Measurements from ENCODE around the gene RFC1. TPM values are rescaled to one million over a fixed set of nuclear protein-coding genes. Genes with fewer than 3 reads are reported as not detected.
"Not testable (repeated sequence)": the region's sequence is repeated elsewhere in the genome, so short reads cannot be mapped to it uniquely, and the experiment has no call there.

The RFC1 gene
- 91.8 and 119 TPM in 2 replicates for total RNA-seq (2014; rRNA removed; shearing (Covaris generic))

GRCh38 chr4:39365830-39366771 lies at the start of gene RFC1:
RFC1 (minus strand) TSS chr4:39366362; CDS start chr4:39366241, 121 bp downstream.
- in situ Hi-C loops (cut with HindIII; ENCODE audit: low sequenced_read_pairs) = no loop called here
- peak; percentile 77 for DNase-seq (ENCODE audit: low spot score)

- in situ Hi-C loops (cut with HindIII; ENCODE audit: low sequenced_read_pairs) = no loop called here
These were observed 49.6 kb upstream of the RFC1 start for GRCh38 chr4:39415678-39416283.

GRCh38 chr4:39411561-39411960 lies 45.4 kb upstream of the RFC1 start:
- in situ Hi-C loops (cut with HindIII; ENCODE audit: low sequenced_read_pairs); DNase-seq (ENCODE audit: low spot score): not testable (repeated sequence)

More at GRCh38 chr4:39415678-39416283, 49.6 kb upstream of the RFC1 start:
- no peak for DNase-seq (ENCODE audit: low spot score)

GRCh38 chr4:39410415-39410814 lies 44.3 kb upstream of the RFC1 start:
- DNase-seq (ENCODE audit: low spot score) = no peak
- in situ Hi-C loops (cut with HindIII; ENCODE audit: low sequenced_read_pairs) = no loop called here

- no peak for DNase-seq (ENCODE audit: low spot score)
- in situ Hi-C loops (cut with HindIII; ENCODE audit: low sequenced_read_pairs) = no loop called here
These were observed 41.4 kb upstream of the RFC1 start for GRCh38 chr4:39407584-39407885.

- DNase-seq (ENCODE audit: low spot score) = no peak
- in situ Hi-C loops (cut with HindIII; ENCODE audit: low sequenced_read_pairs) = no loop called here
These were observed 40.8 kb upstream of the RFC1 start, which contains the start of gene KLB for GRCh38 chr4:39406763-39407583. KLB (plus strand) TSS chr4:39406930; CDS start chr4:39406950, 20 bp downstream.

- DNase-seq (ENCODE audit: low spot score); in situ Hi-C loops (cut with HindIII; ENCODE audit: low sequenced_read_pairs): not testable (repeated sequence)
These were observed 35.5 kb upstream of the RFC1 start for GRCh38 chr4:39401640-39402039.

GRCh38 chr4:39394706-39395105 lies 28.5 kb upstream of the RFC1 start:
- in situ Hi-C loops (cut with HindIII; ENCODE audit: low sequenced_read_pairs) = no loop called here
- no peak for DNase-seq (ENCODE audit: low spot score)

GRCh38 chr4:39390603-39391002 lies 24.4 kb upstream of the RFC1 start:
- no peak for DNase-seq (ENCODE audit: low spot score)
- in situ Hi-C loops (cut with HindIII; ENCODE audit: low sequenced_read_pairs) = no loop called here

GRCh38 chr4:39384563-39384962 lies 18.4 kb upstream of the RFC1 start:
- in situ Hi-C loops (cut with HindIII; ENCODE audit: low sequenced_read_pairs) = no loop called here
- no peak for DNase-seq (ENCODE audit: low spot score)

- DNase-seq (ENCODE audit: low spot score) = no peak
- in situ Hi-C loops (cut with HindIII; ENCODE audit: low sequenced_read_pairs) = no loop called here
These were observed 17.5 kb upstream of the RFC1 start for GRCh38 chr4:39383690-39384089.

GRCh38 chr4:39375478-39375877 lies 9.3 kb upstream of the RFC1 start:
- DNase-seq (ENCODE audit: low spot score) = no peak
- in situ Hi-C loops (cut with HindIII; ENCODE audit: low sequenced_read_pairs) = no loop called here

- in situ Hi-C loops (cut with HindIII; ENCODE audit: low sequenced_read_pairs); DNase-seq (ENCODE audit: low spot score): not testable (repeated sequence)
These were observed 5.0 kb upstream of the RFC1 start for GRCh38 chr4:39371209-39371608.

- DNase-seq (ENCODE audit: low spot score) = no peak
- in situ Hi-C loops (cut with HindIII; ENCODE audit: low sequenced_read_pairs) = no loop called here
These were observed 3.1 kb upstream of the RFC1 start for GRCh38 chr4:39369301-39369700.

- in situ Hi-C loops (cut with HindIII; ENCODE audit: low sequenced_read_pairs) = no loop called here
- DNase-seq (ENCODE audit: low spot score) = no peak
These were observed 1.0 kb upstream of the RFC1 start for GRCh38 chr4:39367166-39367565.

- DNase-seq (ENCODE audit: low spot score) = no peak
- in situ Hi-C loops (cut with HindIII; ENCODE audit: low sequenced_read_pairs) = no loop called here
These were observed 802 bp downstream of the RFC1 start for GRCh38 chr4:39365360-39365759.

GRCh38 chr4:39363773-39364393 lies 2.3 kb downstream of the RFC1 start:
- in situ Hi-C loops (cut with HindIII; ENCODE audit: low sequenced_read_pairs) = no loop called here
- DNase-seq (ENCODE audit: low spot score) = no peak

- no peak for DNase-seq (ENCODE audit: low spot score)
- in situ Hi-C loops (cut with HindIII; ENCODE audit: low sequenced_read_pairs) = no loop called here
These were observed 3.3 kb downstream of the RFC1 start for GRCh38 chr4:39362827-39363226.

- DNase-seq (ENCODE audit: low spot score); in situ Hi-C loops (cut with HindIII; ENCODE audit: low sequenced_read_pairs): not testable (repeated sequence)
These were observed 5.6 kb downstream of the RFC1 start for GRCh38 chr4:39360611-39361010.
